Naive thymus-derived CD4-positive, alpha-beta T cell (primary cell): ENCODE measurements around the gene IRF8. TPM values are rescaled to one million over a fixed set of nuclear protein-coding genes. Genes with fewer than 3 reads are reported as not detected.

Source experiments
- ATAC-seq: fragments of 150-1000 bp; cut with Tn5 transposase; 2 replicates; pipeline ENCODE4 v1.10.0; 2021; ENCODE audit warnings: mild to moderate bottlenecking, moderate library complexity
- CTCF ChIA-PET: fragments of 350-600 bp; sonication (Branson Sonifier 250); formaldehyde crosslinking; loops from one replicate; lab custom pipeline; 2021; ENCODE audit warnings: antibody characterized with exemption; lab: Charles Lee
- POLR2A ChIA-PET: fragments of 350-600 bp; sonication (Branson Sonifier 250); formaldehyde crosslinking; loops from one replicate; lab custom pipeline; 2021; ENCODE audit warnings: antibody characterized with exemption, inconsistent platforms; lab: Charles Lee
- DNase-seq, 9 donors: peaks; one replicate each; pipeline versions ENCODE4 v3.0.0 to v3.0.0-alpha.2; 2020 to 2022; ENCODE audit warnings: mixed read lengths in 1 of 9
- H3K27ac ChIP-seq: one replicate; pipeline ENCODE4 v1.7.0; 2013; ENCODE audit warnings: mild to moderate bottlenecking, low read depth, low read length, moderate library complexity
- H3K27me3 ChIP-seq, 2 donors: one replicate each; pipeline ENCODE4 v1.7.0; 2013; ENCODE audit warnings: low read length in 2 of 2, mild to moderate bottlenecking in 2 of 2, moderate library complexity in 2 of 2; ENCODE audit not compliant: control insufficient read depth in 2 of 2, insufficient read depth in 2 of 2
- H3K36me3 ChIP-seq, 3 experiments: 1 replicate in 2 of 3; 2 replicates in 1 of 3; pipeline ENCODE4 v1.7.0; 2013; ENCODE audit warnings: low read length in 3 of 3, mild to moderate bottlenecking in 3 of 3, moderate library complexity in 1 of 3; ENCODE audit not compliant: insufficient read depth in 3 of 3, control insufficient read depth in 2 of 3
- H3K4me1 ChIP-seq, 2 donors: one replicate each; pipeline ENCODE4 v1.7.0; 2013; ENCODE audit warnings: low read length in 2 of 2, mild to moderate bottlenecking in 2 of 2, moderate library complexity in 1 of 2; ENCODE audit not compliant: control insufficient read depth in 2 of 2, insufficient read depth in 2 of 2
- H3K4me3 ChIP-seq: 2 replicates; pipeline ENCODE4 v1.7.0; 2013; ENCODE audit warnings: mild to moderate bottlenecking, low read length
- H3K9me3 ChIP-seq, 3 experiments: 1 replicate in 2 of 3; 2 replicates in 1 of 3; pipeline ENCODE4 v1.7.0; 2013; ENCODE audit warnings: low read length in 3 of 3; ENCODE audit not compliant: control insufficient read depth in 2 of 3
- H3K27ac Mint-ChIP-seq, 9 donors: one replicate each; pipeline ENCODE4 v1.8.0; 2020 to 2022; ENCODE audit warnings: mixed read lengths in 9 of 9, mild to moderate bottlenecking in 8 of 9, moderate library complexity in 5 of 9, inconsistent platforms in 2 of 9
- H3K27me3 Mint-ChIP-seq, 5 donors: one replicate each; pipeline ENCODE4 v1.8.0; 2021 to 2022; ENCODE audit warnings: mixed read lengths in 5 of 5, mild to moderate bottlenecking in 1 of 5
- H3K36me3 Mint-ChIP-seq, 5 donors: one replicate each; pipeline ENCODE4 v1.8.0; 2020 to 2022; ENCODE audit warnings: mixed read lengths in 5 of 5, mild to moderate bottlenecking in 3 of 5, inconsistent platforms in 1 of 5
- H3K4me1 Mint-ChIP-seq, 7 donors: one replicate each; pipeline ENCODE4 v1.8.0; 2020 to 2022; ENCODE audit warnings: mixed read lengths in 7 of 7, mild to moderate bottlenecking in 3 of 7, inconsistent platforms in 1 of 7
- H3K4me3 Mint-ChIP-seq, 10 donors: one replicate each; pipeline ENCODE4 v1.8.0; 2020 to 2022; ENCODE audit warnings: mild to moderate bottlenecking in 10 of 10, mixed read lengths in 10 of 10, moderate library complexity in 6 of 10, inconsistent platforms in 2 of 10
- H3K9me3 Mint-ChIP-seq, 11 donors: one replicate each; pipeline ENCODE4 v1.8.0; 2020 to 2022; ENCODE audit warnings: mixed read lengths in 11 of 11, mild to moderate bottlenecking in 4 of 11, inconsistent platforms in 1 of 11, moderate library complexity in 1 of 11
- intact Hi-C, 2 donors: fragments of 100-400 bp; cut with micrococcal nuclease; formaldehyde crosslinking; loops; one replicate each; pipeline ENCODE4 v1.15.1; 2023
- microRNA-seq: library from miRNA; unstranded; fragments of <30 nt; microRNA quantifications from one replicate; pipeline ENCODE4 v1.2.0, GENCODE V29; 2022; ENCODE audit warnings: borderline microRNAs expressed
- polyA plus RNA-seq, 2 donors: library from polyadenylated mRNA; unstranded; fragments of 300-500 nt; fragmentation: Illumina TruSeq; gene quantifications; one replicate each; pipeline ENCODE4 v1.2.3, GENCODE V29; 2021
- total RNA-seq, 6 experiments: library from RNA in 5 of 6; stranded (reverse) in 5 of 6; gene quantifications; 1 replicate in 5 of 6; 2 replicates in 1 of 6; pipeline ENCODE4 v1.2.3 and lab custom pipeline; 2021 to 2026

Gene IRF8
- total and polyA plus RNA-seq, 7 experiments from 2014 or later = 3.5 to 105 (median 6.4) TPM

- intact Hi-C loops = no loop called here
- Histone ChIP-seq H3K9me3 (no peaks in the 10 kb centered on the region), H3K27ac (no peak overlapping the region), H3K4me3 (no peak overlapping the region), H3K36me3 (no peaks in the 10 kb centered on the region), H3K4me1 (no peaks in the 10 kb centered on the region), H3K27me3 (no peaks in the 10 kb centered on the region)
- Mint-ChIP-seq H3K36me3 (peaks cover 0 to 2% (median 0%) of the 10 kb centered on the region in 5 donors), H3K27ac (peak overlapping the region in 3 of 9 donors; percentile 3 to 58 (median 22)), H3K27me3 (no peaks in the 10 kb centered on the region), H3K9me3 (peaks cover 0 to 11% (median 0%) of the 10 kb centered on the region in 11 donors), H3K4me1 (peaks cover 0 to 13% (median 6%) of the 10 kb centered on the region in 7 donors), H3K4me3 (no peak overlapping the region)
- CTCF ChIA-PET = interaction anchor here (0.6 kb wide), 1 partner anchor 1886 kb away, joined by 3 read pairs; no protein-coding TSS in a partner anchor
- POLR2A ChIA-PET = no interaction called here
- no peak for DNase-seq
- no peak for ATAC-seq
These were observed 71.8 kb downstream of the IRF8 start for GRCh38 chr16:85970738-85971137.

Small RNAs within 50 kb of the gene (microRNA-seq; reads per million reads assigned to microRNA genes)
- not detected for gene MIR6774

Other genes with a start within 250 kb of the IRF8 start
- gene GINS2, start 210.2 kb upstream of the IRF8 start, total RNA-seq = 10 to 100 TPM in 1 of 5 experiments, 1 to 10 TPM in 4; 1.0 to 43.6 (median 1.9) TPM
- gene GINS2, start 210.2 kb upstream of the IRF8 start, polyA plus RNA-seq = 1 to 10 TPM; 1.3 to 2.1 TPM
- gene C16orf74, start 148.1 kb upstream of the IRF8 start, total RNA-seq = 10 to 100 TPM in 3 of 5 experiments, 1 to 10 TPM in 1, under 1 TPM in 1; 0.99 to 19.8 (median 11.7) TPM
- 10 to 100 TPM; 13.1 to 16.0 TPM for gene C16orf74, start 148.1 kb upstream of the IRF8 start, polyA plus RNA-seq
- 10 to 100 TPM; 22.4 to 31.8 (median 28.7) TPM for gene EMC8, start 99.6 kb upstream of the IRF8 start, total RNA-seq
- gene EMC8, start 99.6 kb upstream of the IRF8 start, polyA plus RNA-seq = 10 to 100 TPM; 24.8 to 26.1 TPM
- gene COX4I1, start 99.5 kb upstream of the IRF8 start, total RNA-seq = 100 to 1,000 TPM; 479 to 692 (median 661) TPM
- gene COX4I1, start 99.5 kb upstream of the IRF8 start, polyA plus RNA-seq = 1,000 to 10,000 TPM; 1,296 to 1,303 TPM